ENCODE measurements around the gene POU4F1.
A peak's percentile ranks its signal among the peaks of the same experiment; 100 is the strongest.
"Not testable (repeated sequence)": the region's sequence is repeated elsewhere in the genome, so short reads cannot be mapped to it uniquely, and the experiment has no call there.

Gene POU4F1

GRCh38 chr13:78603240-78603957 lies at the start of gene POU4F1:
POU4F1 (minus strand) TSS chr13:78603552; CDS start chr13:78603326, 226 bp downstream.
- DNase-seq = peak; percentile 65

- no peak for DNase-seq
These were observed 49.3 kb upstream of the POU4F1 start for GRCh38 chr13:78652651-78653050.

- DNase-seq = no peak
These were observed 47.3 kb upstream of the POU4F1 start for GRCh38 chr13:78650717-78651083.

- DNase-seq = no peak
These were observed 46.8 kb upstream of the POU4F1 start for GRCh38 chr13:78649997-78650716.

DNA sequence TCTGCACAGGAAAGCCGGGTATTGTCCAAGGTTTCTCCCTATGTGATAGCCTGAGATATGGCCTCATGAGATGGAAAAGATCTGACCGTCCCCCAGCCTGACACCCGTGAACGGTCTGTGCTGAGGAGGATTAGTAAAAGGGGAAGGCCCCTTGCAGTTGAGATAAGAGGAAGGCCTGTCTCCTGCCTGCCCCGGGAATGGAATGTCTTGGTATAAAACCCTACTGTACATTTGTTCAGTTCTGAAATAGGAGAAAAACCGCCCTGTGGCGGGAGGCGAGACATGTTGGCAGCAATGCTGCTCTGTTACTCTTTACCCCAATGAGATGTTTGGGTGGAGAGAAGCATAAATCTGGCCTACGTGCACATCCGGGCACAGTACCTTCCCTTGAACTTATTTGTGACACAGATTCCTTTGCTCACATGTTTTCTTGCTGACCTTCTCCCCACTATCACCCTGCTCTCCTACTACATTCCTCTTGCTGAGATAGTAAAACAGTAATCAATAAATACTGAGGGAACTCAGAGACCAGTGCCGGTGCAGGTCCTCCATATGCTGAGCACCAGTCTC lies 43.8 kb upstream of the POU4F1 start:
- not testable (repeated sequence) for DNase-seq

DNA sequence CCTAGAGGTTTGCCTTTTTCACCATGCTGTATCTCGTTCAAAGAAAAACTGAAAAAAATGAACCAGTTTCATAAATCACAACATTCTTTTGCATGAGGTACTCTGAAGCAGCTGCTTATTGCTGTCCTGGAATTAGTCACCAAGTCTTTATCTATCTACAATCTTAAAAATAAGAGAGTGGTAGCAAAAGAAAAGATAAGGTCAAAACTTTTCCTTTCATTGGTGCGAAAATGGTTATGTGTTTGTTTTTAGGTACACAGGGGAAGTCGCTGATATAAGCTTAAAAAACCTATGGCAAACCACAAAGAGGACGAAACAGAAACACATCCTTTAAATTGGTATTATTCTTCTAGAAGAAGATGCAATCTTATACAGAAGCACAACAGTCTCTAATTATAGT lies 34.9 kb upstream of the POU4F1 start:
- no peak for DNase-seq

DNA sequence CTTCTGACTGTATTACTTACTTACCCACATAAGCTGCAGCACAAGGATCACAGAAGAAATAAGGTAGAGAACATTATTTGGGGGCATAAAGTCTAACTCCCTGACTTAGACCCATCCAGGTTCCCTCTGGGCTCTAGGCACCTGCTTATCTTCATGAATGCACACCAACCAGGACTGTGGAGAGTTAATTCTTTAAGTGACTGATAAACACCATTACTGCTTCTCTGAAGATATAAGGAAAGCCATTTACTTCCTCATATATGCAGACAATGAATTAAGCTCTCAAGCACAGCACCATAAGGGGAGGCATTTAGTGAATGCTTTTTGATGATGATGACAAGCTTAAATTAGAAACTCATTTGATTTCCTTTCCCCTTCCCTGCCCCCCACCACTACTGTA lies 33.1 kb upstream of the POU4F1 start:
- no peak for DNase-seq

DNA sequence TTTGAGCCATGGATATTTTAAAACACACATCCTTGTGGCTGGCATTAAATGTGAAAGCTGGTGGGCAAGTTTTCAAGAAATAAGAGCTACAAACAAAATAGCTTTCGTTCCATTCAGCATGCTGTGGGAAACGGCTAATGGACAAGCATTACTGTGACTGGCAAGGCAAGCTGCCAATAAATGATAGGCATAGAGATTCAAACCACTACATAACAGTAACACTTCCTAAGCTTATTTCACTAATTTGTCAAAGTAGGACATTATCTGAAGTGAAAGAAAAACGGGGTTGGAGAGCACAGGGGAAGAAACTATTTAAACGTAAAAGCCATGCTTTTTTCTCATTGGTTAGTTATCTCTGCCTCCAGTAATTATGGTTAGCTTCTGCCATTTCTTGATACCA lies 29.6 kb upstream of the POU4F1 start:
- no peak for DNase-seq

GRCh38 chr13:78631077-78631476 lies 27.7 kb upstream of the POU4F1 start:
- no peak for DNase-seq

- DNase-seq = no peak
These were observed 27.2 kb upstream of the POU4F1 start for GRCh38 chr13:78630511-78630910.

DNA sequence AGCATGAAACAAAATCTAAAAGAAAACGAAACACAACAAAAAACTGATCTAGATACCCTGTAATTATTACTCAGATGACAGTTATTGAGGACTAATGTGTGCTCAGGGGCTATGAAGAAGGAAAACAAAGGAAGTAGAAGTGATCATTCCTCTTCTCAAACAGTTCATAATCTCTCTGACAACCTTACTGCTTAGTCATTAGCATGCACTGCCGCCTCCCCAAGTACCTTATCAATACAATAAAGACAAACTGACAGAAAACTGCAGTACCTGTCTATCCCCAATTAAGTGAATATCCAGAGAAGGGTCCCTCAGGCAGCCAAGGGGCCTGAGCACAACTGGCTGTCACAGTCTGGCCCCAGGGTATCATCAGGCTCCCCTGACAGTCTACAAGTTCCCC lies 22.0 kb upstream of the POU4F1 start:
- DNase-seq = no peak

GRCh38 chr13:78623132-78623531 lies 19.8 kb upstream of the POU4F1 start:
- no peak for DNase-seq

DNA sequence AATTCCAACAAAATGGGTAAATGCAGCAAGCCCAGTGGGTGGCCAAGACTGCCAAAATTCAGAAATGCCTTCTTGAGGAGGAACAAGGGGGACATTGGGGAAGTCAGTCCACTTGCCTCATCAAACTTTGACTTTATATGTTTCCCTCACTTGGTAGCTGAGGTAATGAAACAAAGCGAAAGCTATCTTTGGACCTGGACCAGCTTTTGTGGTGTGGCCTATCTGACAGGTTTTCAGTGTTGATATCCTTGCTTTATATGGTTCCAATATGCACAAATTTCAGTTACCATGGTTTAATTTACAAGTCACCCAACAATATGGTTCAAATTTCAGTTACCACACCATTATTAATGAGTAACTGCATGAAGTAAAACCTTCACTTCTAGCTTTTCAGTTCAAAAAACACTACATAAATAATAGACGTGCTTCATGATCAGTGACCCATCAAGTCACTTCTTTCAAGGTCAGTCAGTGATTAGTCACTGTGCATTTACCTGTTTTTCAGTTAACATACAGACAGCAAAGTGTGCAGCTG lies 17.7 kb upstream of the POU4F1 start:
- DNase-seq = no peak

GRCh38 chr13:78618411-78618810 lies 15.1 kb upstream of the POU4F1 start:
- no peak for DNase-seq

- DNase-seq = no peak
These were observed 7.7 kb upstream of the POU4F1 start for GRCh38 chr13:78611040-78611439.

DNA sequence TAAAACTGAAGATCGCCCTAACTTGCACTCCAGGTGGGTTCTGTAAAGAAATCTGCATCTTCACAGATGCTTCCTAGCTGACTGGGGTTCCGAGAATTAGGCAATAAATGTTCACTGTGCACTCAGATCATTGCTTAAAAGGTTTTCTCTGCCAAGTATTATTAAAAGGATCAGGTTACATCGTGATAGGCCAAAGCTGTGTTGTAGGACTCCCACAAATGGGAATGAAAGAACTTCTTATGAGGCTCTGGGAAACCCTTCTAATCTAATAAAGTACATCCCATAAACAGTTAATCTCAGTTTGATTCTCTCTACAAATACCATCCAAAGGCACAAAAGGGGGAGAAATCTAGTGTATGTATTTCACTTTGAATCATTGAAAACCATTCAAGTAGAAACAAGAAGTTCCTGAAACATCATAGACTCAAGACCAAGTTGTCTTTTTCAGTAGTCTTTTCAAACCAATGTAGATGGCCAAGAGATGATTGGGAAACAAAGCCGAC lies 7.1 kb upstream of the POU4F1 start:
- DNase-seq = no peak

- DNase-seq = no peak
These were observed 6.3 kb upstream of the POU4F1 start for GRCh38 chr13:78609464-78610205.

DNA sequence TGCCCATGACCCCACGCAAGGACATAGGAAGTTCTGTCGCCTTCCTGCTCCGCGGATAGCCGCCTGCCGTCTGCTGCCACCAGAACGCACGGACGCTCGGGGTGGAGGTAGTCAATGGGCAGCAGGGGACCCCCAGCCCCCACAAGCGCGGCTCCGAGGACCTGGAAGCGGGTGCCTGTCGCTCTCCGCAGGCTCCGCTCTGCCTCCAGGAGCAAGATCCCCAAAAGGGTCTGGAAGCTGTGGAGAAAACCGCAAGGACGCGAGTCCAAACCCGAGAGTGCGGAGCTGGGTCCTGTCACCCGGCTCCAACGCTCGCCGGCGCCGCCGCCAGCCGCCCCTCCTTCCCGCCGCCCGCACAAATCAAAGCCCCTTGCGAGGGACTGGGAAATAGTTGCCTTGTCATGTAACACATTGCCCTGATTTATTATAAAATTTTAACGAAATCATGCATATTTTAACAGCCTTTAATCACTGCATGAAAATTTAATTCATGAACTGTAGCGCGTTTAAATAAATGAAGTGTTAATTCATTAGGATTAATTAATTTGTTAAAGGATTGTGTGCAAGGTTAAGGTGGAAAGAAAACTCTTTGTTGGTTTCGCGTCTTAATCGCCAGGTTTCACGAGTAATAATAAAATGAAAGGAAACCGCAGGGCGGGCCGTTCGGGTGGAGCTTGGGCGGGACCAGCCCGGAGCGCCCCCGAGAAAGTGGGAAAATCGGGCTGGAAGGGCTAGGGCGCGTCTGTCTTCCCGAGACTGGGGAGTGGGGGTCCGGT lies 5.5 kb upstream of the POU4F1 start:
- DNase-seq = no peak

DNA sequence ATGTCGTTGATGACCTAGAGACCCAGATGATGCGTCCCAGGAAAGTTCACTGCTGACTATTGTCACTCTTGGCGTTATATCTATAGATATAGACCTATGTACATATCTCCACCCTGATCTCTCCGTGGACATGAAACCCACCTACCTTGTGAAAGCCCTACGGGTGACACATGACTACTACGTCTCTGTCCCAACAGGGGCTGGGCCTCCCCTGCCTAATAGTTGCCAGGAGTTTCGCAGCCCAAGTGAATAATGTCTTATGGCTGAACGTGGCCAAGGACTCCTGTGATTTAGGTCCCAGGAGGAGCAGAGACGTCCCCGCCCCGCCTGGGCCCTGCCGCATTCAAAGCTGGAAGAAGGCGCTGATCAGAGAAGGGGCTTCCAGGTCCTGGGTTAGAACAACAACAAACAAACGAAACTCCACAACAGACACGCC lies 4.9 kb upstream of the POU4F1 start:
- no peak for DNase-seq

DNA sequence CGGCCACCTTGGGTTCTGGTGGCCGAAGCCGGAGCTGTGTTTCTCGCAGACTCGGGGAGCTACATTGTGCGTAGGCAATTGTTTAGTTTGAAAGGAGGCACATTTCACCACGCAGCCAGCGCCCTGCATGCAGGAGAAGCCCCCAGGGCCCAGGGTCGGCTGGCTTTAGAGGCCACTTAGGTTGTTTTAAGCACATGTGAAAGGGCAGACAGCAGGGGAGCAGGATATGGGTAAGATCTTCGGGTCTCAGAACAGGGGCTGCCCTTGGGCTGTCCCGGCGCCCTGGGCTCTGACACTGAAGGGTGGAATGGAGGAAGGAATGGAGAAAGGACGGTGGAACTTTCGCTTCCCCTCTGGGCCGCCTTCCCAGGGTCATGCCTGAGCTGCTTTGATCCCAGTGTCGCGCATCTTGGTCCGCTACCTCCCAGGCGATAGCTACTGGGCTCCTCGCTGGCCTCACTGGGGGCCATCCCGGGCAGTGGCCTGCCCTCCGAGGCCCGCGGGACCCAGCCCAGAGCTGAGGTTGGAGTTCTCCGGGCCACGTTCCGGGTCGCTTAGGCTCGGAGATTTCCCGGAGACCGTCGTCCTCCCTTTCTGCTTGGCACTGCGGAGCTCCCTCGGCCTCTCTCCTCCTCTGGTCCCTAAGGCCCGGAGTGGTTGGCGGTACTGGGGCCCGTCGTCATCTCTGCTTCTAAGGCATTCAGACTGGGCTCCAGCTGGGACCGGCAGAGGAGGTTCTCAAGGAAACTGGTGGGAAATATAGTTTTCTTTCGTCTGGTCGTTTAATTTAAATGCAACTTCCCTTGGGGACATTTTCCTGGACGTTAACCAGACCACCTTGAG lies 4.3 kb upstream of the POU4F1 start:
- DNase-seq = no peak

Measured in CD4-positive, alpha-beta T cell treated with Interleukin-17A for 1 hour (primary cell).